ENCODE data around the gene STOML2.
A peak's percentile ranks its signal among the peaks of the same experiment; 100 is the strongest.

The STOML2 gene

DNA sequence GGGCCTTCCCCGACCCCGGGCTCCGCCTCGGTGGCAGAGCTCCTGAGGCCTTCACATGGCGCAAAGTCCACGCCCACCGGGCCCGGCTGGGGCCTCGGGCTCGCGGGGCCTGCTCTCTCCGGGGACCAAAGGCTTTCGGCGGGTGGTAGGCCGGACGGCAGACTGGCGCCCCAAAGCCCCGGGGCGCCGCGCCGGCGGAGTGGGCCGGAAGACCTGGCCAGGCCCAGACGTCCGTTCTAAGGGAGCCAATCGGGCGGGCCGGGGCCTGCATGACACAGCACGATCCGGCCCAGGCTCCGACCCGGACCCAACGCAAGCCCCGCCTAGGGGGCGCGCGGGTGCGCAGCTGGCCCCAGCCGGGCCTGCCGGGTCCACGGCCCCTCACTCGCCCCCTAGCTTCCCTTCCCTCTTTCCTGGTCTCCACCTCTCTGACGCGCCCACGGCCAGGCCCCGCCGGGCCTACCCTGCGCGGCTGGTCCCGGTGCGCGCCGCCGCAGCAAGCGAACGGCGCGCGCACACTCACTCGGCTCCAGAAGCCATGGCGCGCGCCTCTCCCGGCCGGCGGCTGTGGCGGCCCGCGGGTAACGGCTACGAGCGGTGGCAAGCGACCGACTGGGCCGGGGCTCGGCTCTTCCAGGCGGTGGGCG, 31.0 kb downstream of the STOML2 start:
- DNase-seq = peak; percentile 52 to 76 (median 61)

DNA sequence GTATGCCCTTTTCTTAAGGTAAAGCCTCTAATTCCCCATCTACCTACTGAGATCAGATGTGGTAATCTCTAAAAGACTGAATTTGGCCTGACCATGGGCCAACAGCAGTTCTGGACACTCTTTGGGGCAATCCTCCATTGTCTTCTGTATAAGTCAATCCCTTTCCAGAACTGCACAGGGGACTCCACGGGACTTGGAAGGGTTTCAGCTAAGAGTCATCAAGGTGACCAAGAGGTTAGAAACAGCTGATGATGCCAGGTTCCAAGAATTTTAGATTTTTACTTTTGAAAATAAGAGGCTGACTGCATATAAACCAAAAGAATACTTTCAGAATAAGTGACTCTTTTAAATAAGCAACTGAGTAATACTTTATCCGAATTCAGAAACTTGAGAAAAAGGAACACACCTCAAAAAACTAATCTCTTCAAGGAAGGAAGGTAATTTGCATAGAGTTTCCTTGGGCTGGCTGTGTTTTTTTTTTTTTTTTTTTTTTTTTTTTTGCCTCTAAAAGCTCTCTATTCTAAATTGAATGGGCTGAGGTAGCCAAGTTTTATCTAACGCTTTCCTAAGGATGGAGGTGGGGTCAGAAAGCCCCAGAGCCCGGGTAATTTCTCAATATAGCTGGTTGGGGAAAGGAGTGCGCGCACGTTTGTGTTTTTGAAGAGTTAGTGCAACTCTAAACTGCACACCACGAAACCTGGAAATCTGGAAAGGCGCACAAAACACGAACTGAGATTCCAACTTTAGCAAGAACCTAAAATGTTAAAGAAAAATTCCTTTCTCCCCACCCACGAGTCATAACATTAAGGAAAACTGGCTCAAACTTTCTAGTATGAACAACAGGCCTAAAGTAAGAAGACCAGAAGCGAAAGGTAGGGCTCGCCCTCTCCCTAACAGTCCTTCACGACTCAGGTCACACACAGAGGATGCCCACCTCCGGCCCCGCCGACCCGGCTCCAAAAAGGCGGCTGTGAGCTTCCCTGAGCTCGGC, 31.8 kb downstream of the STOML2 start:
- DNase-seq = no peak

DNA sequence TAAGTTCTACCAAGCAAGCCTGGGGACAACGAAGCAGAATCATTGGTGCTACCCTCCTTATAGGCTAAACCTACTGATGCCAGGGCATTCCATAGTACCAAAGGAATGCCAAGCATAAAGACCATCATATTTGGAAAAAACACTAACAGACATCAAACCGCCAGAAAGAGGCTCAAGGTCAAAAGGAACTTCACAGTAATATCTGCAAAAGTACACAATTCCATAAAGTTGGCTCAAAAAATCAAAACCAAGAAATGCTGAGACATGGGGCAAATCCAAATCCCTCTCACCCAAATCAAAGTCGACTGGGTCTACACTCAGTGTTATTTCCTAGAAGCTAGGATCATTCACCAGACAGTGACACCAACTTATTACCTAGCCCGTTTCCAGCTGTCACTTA, 33.9 kb downstream of the STOML2 start:
- no peak for DNase-seq

DNA sequence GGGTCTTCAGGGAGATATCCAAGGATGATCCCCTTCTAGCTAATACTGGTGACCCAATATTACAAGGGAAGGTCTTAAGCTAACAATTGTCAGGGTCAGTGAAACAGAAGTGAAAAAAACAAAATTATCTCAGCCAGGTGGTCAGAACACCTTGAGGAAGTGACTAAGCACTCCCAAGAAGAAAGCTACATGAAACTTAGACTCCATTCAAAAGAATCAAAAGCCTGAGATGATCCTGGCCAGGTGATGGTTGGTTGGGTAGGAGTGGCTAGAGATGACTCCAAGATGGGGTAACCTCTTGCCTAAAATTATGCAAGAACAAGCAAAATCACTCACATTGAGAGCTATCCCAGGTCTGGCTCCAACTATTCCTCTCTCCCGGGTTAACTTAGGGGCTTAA, 35.9 kb downstream of the STOML2 start:
- no peak for DNase-seq

DNA sequence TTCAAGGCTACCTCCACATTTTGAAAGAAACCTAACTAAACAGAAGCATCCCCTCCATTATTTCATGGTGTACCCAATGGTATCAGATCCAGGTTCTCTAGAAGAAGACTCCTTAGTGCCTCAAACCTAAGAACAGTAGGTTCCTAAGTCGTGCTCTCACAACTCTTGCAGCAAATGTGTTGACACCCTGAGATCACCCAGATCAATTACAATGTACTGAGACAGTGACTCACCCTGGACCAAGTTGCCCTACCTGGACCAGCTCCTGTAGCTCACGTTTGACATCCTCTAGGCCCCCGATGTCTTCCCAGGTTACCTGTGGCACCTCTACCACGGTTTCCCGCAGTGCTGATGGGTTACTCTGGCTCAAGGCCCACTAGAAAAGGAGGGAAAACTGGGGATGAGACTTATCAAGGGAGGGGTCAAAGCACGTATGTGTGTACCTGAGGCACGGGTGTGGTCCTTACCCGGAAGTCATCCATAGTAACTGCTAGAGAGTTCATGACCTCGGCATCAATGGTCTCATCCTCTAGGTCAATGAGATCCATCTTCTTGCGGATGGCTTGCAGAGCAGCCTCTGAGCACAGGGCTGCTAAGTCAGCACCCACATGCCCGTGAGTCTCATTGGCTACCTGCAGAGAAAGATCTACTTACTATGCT, 42.3 kb downstream of the STOML2 start:
- DNase-seq = no peak

DNA sequence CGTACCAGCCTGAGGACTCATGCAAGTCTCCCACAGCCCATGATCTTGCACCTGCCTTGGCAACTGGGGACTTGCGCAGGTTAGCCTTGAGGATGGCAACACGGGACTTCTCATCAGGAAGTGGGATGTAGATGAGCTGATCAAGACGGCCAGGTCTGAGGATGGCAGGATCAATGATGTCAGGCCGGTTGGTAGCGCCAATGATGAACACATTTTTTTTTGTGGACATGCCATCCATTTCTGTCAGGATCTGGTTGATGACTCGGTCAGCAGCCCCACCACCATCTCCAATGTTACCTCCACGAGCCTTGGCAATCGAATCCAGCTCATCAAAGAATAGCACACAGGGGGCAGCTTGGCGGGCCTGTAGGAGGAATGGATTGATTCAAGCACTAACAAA, 43.5 kb downstream of the STOML2 start:
- DNase-seq = no peak

DNA sequence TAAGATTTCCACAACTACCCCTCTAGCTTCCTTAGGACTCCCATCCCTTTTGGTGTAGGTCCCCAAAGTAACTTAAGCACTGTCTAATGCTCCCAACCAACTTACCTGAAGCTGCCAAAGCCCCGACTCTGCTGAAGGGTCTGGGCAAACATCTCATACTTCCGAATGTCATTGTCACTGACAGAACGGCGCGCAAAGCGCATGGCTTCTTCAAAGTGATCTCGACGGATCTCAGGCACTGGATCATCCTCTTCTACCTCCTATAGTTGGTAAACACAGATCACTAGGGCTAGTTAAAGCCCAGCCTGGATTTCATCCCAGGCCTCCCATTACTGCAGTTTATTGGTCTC, 45.7 kb downstream of the STOML2 start:
- no peak for DNase-seq

DNA sequence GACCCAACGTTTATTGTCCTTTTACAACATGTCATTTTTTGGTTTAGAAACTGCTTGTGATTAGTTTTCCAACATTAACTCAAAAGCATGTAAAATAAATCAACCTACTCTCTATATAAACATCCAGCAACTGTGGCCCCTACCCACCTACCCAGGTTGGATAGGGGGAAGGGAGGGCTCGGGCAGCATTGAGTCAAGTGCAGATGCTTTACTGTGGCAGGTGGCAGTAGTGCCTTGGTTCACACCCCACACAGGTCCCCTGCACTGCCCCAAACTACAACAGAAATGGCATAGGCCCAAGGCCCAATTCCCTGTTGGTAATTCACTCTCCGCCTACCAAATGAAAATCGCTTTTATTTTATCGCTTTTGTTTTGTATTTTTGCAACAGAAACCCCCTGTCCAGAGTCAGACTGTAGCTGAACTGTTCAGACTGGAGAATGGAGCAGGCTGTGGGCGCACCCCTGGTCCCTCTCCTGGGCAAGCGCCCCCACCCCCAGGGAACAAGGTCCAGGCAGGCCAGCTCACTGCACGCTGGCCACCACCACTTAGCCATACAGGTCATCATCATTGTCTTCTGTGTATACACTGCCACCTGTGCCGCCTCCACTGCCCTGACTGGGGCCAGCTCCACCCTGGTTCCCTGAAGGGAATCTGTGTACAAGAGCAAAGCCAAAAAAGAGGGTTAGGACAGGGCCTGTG, 46.2 kb downstream of the STOML2 start:
- DNase-seq = no peak

DNA sequence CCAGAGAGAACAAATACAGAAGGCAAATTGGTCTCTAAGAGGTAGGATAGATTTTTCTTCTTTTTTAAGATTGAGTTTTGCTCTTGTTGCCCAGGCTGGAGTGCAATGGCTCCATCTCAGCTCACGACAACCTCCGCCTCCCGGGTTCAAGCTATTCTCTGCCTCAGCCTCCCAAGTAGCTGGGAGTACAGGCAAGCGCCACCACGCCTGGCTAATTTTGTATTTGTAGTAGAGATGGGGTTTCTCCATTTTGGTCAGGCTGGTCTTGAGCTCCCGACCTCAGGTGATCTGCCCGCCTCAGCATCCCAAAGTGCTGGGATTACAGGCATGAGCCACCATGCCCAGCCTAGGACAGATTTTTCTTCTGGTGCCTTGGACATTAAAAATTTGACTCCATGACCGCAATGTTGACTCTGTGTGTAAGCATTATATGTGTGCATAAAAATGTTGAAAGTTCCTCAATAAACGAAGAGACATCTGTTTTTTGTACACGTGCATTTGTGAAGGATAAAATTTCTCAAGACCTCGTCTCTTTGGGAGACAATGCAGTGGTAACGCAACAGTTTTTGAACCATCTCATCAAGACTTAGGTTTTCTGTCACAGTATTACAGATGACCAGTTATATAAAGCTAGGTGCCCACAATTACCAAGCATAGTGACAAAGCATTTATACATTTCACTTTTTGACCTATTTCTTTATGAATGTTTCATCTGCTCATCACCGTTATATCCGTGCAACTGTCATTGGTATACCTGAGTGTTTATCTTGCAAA, 47.9 kb downstream of the STOML2 start:
- DNase-seq = no peak

DNA sequence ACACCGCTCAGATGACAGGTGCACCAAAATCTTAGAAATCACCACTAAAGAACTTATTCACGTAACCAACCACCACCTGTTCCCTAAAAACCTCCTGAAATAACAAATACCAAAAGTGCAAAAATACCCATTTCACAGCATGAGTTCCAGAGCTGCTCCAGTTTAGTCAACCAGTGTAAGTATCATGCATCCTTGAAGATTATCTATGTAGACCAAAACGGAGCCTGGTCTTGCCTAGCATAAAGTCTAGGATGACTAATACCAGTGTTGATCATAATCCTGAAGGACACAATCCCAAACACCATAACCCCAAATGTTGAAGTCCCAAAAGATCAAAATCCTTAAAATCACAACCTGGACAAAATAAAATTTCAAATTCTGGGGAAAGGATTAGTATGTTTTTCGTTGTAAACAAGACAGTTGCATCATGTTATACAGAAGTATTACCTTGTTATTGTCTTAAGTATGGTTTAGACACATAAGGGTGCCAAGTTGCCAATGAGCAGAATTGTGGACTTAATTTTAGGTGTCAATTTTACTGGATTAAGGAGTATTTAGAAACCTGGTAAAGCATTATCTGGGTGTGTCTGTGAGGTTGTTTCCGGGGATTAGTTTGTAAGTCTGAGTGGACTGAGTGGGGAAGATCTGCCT, 48.6 kb downstream of the STOML2 start:
- DNase-seq = no peak

DNA sequence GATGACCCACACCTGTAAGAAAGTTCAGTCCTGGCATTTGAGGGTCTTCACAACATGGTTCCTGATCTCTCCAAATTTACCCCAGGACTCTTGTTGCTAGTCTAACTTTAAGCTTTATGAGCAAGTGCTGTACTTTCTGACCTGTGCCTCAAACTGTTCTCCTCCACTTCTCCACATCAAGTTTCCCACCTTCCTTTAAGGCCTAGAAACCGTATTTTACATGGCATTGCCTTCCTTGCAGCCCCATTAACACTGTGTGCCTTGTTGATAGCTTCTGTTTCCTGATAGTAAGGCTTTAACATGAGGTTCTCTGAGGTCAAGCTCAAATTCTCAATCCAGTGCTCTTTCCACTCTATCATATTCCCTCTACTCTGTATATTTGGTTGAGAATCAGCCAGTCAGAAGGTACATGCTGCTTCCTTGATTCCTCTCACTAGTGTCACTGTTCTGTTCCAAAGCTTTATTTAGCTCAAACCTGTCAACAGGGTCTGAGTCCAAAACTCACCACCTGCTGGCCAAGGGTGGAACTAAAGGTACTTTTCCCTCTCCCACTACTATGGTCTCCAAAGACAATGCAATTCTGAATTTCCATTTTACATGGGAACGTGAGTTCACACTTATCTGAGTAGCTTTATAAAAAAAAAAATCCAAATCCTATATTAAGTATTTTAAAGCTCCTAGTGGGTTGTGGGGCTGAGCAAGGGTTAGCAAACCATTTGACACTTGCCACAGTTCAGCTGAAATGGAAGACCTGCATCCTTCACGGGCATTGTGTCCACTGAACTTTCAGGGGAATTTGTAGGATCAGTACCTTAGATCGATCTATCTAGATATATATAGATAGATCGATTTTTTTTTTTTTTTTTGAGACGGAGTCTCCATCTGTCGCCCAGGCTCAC, 51.6 kb downstream of the STOML2 start:
- peak in 3 of 4 experiments; percentile 7 to 8 (median 8) for DNase-seq
